Stimulated activated CD4-positive, alpha-beta T cell treated with anti-CD3 and anti-CD28 coated beads, Interleukin-4, amount 100 ng/mL, for 1 hour (primary cell): ENCODE measurements around the gene IPCEF1.

Experiments used
- DNase-seq: peaks from one replicate; pipeline ENCODE4 v3.0.0-alpha.2; 2020

Gene IPCEF1, protein sequence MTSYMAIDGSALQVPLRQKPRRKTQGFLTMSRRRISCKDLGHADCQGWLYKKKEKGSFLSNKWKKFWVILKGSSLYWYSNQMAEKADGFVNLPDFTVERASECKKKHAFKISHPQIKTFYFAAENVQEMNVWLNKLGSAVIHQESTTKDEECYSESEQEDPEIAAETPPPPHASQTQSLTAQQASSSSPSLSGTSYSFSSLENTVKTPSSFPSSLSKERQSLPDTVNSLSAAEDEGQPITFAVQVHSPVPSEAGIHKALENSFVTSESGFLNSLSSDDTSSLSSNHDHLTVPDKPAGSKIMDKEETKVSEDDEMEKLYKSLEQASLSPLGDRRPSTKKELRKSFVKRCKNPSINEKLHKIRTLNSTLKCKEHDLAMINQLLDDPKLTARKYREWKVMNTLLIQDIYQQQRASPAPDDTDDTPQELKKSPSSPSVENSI

DNA sequence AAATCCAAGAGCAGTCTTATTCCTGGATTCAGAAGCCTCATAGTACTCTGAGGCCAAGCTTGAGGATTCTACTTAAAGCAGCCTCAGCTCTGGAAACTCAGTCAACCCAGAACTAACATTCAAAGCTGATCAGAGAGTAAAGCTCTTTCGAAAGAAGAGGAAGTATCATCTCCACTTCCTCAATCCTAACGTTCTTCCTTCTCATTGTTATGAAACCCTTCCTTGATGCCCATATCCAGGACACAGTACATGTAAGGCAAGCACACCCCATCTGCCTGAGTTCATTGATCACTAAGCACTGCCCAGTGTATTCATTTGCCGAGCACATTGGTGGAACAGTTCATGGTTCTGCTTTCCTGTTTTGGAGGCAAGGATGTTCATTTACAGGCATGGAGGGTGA, at the start of gene IPCEF1:
Gene IPCEF1, minus strand, starts transcription at position 114 of the 400 bp plus-strand sequence. CDS start 90,856 bp downstream, outside the sequence.
- no peak for DNase-seq

DNA sequence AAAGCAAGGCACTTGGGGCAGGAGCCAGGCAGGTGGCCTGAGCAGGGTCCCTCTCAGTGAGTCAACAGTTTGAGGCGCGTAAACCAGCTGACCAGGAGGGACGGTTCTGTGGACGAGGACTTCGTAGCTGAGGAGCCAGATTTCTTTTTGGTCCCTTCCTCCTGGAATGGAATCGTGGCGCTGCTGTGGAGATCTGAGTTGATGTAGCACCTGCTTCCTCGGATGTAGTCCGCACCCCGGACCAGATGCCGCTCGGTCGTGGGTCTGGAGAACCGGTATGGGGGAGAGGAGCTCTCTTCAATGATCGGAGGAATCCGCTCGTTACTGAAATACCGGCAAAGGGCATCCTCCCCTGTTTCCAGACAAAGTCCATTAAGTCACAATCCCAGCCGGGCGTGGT, 49.7 kb upstream of the IPCEF1 start:
- no peak for DNase-seq

DNA sequence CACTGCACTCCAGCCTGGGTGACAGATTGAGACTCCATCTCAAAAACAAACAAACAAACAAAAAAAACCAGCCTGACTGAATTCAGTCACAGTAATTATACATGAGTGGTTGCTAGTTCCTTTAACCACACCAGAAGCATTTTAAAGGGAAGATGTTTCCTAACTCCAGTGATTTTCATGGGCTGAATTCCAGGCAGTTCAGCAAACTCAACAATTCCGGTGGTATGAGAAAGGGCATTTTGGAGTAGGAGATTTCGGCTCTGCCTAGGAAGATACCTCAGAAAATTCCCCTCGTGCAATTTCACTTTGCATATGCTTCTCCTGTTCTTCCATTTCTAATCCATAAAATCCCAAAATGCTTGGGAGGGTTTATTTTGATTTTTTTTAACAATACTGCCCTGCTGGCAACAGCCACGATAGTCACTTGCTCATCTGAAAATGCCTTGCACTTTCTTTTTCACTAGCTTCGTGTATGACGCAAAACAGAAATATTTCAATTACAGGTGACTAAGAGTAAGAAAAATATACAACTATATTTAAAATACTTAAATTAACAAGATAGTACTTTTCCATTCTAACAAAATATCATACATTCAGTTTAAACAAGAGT, 48.3 kb upstream of the IPCEF1 start:
- no peak for DNase-seq

DNA sequence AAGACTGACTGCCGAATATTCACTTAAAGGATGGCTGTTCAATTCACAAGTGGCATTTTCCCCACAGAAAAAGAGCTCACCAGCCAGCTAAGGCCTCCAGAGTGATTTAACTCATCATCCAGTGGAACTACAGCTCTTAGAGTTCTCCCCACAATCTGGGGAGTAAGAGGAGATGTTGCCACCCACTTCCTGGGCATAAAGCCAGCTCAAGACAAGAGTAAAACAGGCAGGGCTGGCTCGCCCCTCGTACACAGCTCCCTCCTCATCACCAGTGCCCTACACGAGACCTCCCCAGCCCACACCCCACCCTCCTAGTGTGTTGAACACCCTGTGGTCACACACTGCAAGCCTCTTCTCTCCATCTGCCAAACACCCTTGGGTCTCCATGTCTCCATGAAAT, 47.2 kb upstream of the IPCEF1 start:
- DNase-seq: no peak

DNA sequence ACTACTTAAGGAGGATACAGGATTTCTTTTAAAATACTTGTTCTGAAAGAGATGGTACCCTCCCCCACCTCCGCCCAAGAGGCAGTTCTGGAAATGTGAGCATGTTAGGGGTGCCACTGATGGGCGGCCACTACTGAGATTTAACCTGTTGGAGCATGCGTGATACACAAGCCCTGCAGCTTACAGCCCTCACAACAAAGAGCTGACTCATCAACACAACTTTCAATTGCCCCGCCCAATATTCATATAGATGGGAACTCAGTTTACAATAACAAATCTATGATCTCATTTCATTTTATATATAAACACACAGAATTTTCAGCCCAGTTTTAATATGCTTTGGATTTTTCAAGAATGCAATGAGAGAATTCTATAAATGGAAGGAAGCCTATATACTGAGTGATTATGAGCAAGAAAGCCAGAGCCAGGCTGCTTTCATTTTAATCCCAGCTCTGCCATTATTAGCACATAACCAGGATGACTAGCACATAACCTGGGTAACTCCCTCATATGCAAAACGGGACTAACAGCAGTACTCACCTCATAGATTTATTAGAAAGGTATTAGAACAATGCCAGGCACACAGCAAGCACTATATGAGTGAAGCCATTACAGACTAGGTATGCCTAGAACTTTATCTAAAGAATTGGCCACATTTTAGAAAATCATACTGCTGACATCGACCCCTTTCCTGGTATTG, 45.6 kb upstream of the IPCEF1 start:
- DNase-seq: no peak

DNA sequence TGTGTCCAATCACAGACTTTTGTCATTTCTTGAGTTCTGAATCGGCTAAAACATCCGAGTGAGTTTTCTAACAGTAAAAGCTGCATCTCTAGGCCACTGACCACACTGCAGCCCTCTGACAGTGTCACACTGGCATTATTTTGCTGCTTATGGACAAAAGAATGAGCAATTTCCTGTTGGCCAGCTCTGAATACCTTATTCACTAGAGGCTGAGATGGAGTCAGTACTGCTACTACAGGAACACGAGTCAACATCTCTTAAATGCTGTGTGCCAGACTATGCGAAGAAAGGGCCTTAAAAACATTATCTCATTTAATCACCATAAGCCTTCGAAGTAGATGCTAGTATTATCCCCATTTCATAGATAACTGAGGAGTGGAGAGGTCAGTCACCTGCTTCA, 42.5 kb upstream of the IPCEF1 start:
- DNase-seq: no peak

DNA sequence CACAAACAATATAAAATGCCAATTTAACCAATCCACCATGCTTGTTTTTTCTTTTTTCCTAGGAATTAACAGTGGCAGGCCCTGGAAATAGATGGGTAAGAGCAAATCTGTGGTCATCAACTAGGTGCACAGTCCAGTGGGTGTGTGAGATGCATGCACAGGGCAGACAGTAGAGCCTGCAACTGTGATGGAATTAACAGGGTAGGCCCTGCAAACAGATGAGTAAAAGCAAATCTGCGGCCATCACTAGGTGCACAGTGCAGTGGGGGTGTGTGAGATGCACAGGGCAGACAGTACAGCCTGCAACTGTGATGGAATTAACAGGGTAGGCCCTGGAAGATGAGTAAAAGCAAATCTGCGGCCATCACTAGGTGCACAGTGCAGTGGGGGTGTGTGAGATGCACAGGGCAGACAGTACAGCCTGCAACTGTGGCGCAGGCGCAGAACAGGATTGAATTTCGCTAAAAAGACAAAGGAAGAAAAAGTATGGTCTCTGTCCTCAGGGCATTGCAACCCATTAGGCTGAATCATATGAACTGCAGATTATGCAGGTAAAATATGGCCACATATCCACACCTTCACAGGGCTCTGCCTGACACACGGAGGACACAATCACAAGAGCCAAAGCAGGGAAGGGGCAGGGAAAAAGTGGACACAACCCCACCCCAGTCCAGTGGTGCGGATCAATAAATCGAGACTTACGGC, 41.0 kb upstream of the IPCEF1 start:
- DNase-seq: no peak

DNA sequence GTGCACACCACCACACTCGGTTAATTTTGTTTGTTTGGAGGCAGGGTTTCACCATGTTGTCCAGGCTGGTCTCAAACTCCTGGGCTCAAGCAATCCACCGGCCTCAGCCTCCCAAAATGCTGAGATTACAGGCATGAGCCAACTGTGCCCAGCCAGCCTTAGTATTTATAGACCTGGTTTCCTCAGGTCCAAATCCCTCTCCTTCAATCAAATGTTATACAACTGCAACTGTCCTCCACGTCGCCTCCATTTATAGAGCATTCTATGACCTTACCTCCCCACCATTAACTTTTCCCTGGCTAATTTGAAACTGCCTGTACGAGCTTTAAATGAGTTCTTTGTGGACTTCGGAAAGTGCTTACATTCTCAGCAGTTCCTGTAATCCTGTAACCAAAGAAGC, 39.3 kb upstream of the IPCEF1 start:
- no peak for DNase-seq

DNA sequence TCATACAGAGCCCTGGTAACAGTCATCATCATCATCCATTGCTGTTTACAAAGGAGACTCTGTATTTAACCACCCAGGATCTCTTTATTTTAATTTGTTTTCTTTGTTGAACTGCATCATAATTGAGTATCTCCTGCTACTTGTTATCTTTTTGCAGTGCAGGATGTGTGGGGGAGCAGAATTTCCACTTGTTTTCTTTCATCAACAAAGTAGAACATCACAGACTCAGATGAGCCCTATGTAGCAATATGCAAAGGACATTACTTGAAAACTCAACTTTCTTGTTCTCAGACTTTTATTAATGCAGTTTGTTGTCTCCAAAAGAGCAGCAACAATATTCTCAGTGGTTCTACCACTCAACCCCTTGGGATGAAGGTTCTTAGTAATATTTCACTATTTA, 38.7 kb upstream of the IPCEF1 start:
- DNase-seq: no peak

DNA sequence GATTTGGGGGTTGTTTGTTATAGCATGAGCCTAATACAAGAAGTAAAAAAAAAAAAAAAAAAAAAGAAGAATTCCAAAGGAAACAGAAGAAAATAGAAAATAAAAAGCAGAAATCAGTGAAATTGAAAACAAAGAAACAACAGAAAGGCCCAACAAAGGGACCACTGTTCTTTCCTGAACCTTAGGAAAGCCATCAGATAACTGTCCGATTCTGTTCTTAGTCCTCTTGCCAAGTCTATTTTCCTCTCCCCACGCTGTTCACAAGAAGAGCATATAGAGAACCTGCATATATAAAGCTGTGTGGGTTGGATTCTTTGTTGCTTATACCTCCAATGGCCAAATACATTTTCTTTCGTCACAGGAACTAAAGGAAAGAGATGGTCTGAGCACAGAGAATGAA, 38.0 kb upstream of the IPCEF1 start:
- no peak for DNase-seq

DNA sequence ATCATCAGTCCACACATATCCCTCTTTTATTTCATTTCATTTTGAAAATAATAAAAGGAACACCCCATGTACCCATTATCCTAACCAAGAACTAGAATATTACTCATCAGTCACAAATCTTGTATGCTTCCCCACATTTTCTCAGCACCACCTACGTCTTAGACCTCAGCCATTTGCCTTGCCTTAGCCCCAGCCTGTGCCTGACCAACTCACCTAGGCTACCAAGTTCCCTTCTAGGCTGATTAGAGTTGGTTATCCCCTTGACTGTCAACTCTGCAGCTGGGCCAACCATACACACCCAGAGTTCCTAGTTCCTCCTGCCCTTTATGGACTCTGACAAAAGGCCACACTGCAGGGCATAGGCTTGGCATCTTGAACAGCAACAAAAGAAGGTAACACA, 33.4 kb upstream of the IPCEF1 start:
- DNase-seq: no peak

DNA sequence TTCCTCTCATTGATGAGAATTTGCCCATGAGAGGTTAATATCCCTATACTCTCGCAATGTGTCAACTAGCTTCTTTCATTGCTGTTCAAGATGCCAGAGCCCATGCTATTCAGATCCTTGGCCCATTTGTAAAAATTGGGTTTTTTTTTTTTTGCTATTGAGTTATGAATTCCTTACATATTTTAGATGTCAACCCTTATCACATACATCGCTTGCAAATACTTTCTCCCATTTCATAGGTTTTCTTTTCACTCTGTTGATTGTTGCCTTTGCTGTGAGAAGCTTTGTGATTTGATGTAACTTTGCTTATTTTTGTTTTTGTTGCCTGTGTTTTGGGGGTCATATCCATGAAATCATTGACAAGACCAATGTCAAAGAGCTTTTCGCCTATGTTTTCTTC, 32.2 kb upstream of the IPCEF1 start:
- DNase-seq: no peak

DNA sequence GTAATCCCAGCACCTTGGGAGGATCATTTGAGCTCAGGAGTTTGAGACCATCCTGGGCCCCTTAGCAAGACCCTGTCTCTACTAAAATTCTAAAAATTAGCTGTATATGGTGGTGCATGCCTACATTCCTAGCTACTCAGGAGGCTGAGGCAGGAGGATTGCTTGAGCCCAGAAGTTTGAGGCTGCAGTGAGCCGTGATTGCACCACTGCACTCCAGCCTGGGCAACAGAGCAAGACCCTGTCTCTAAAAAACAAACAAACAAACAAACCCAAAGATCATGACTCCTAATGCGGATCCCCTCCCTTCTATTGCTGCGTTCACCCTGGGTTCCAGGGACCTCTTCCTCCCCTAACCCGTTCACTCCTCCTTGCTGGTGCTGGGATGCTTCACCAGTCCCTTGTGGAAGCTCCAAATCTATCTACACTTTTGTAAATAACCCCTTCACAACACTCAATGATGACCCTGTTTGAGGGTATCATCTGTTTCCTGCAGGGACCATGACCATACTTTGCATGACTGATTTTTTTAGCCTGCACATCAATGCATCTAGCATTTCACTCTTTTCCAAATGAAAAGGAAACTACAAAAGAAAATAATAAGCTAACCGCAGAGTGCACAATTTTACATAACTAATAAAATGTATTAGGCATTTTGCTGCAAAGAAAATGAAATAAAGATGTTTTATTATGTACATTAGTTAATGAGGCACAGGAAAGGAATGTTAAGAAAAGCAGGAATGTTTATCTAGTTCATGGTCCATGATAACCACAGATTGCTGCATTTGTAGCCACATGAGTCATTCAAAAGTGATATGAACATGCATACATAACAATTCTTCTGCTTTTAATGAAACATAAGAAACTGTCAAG, 30.5 kb upstream of the IPCEF1 start:
- DNase-seq: no peak

DNA sequence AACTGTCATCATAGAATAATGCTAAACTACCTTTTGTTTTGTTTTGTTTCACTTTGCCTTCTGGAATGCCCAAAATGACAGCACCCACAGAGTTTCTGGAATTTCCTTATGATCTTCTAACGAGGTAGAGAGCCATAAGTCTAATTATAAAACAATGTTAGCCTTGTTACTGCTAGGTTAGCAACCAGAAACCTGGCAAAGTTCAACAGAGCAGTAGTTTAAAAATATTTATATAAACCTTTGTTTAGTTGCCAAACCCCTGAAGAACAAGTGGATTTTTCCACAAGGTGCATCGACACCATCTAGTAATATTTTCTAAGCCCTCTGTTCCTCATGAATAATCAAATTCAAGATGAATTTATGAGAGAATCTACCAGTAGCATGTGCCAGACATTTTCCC, 27.6 kb upstream of the IPCEF1 start:
- DNase-seq: no peak

DNA sequence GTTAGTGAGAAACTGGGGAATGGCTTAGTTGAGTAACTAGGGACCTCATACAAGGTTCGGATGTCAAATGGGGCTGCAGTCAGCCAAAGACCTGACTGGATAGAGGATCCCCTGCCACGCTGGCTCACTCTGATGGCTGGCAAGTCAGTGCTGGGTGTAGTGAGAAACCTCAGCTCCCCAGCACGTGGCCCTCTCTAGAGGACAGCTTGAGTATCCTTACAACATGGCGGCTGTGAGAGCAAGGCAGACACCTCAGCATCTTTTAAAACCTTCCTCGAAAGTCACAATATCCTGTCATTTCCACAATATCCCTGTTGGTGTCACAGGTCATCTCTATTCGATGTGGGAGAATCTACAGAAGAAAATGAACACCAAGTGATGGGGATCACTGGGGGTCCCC, 26.7 kb upstream of the IPCEF1 start:
- DNase-seq: no peak

DNA sequence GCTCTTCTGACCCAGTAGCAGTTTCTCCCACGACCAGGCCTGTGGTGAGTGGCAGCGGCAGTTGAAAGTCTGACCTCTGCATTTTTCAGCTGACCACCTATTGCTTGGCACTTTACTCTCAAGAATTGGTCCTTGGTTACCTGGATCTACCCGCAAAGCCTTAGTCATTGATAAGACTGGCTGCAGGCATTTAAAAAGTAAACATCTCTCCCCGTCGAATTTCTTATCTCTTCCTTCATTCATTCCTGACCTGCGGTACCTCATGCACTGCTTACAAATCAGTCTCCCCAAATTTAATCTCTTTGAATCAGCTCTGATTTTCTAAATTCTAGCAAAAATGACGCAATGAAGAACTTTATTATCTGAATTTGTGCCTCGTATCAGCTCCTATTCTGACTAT, 26.1 kb upstream of the IPCEF1 start:
- no peak for DNase-seq

DNA sequence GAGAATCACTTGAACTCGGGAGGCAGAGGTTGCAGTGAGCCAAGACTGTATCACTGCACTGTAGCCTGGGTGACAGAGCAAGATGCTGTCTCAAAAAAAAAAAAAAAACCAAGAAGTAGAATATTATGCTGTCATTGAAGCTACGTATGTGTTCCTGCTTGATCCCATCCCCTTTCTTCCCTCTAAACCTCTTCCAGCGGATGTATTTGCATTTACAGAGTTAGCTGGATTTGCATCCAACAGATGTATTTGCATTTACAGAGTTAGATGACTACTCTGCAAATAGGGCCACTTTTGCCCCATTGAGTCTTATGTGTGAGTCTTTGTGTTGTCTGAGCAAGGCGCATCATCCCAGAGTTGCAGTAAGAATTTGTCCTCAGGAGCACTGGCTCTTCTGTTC, 24.9 kb upstream of the IPCEF1 start:
- DNase-seq: no peak

DNA sequence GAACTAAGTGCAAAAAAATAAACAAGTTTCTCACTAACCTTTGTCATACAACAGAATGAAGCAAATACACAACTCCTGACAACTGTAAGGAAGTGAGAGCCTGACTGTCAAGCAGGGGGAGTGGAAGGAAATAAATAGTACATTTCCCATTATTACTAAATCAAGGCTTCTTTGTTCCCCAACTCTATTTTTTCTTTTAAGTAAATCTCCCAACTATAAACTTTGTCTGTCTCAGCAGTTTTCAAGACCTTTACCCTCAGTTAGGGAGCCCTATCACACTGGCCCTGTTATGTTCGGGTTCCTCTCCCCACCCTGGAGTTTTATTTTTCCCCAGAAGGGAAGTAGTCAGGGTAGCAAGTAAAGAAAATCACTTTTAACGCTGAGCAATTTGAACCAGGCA, 24.1 kb upstream of the IPCEF1 start:
- DNase-seq: no peak

DNA sequence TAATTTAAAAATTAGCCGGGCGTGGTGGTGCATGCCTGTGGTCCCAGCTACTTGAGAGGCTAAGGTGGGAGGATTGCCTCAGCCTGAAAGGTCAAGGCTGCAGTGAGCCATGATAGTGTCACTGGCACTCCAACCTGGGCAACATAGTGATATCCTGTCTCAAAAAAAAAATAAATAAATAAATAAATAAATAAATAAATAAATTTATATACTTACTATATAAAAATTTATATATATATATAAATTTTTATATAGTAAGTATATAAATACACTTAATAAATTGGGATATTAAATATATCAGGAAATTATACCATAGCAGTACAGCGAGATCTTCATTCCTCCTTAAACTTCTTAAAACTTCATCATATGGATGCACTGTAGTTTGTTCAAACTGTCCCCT, 23.0 kb upstream of the IPCEF1 start:
- DNase-seq: no peak

DNA sequence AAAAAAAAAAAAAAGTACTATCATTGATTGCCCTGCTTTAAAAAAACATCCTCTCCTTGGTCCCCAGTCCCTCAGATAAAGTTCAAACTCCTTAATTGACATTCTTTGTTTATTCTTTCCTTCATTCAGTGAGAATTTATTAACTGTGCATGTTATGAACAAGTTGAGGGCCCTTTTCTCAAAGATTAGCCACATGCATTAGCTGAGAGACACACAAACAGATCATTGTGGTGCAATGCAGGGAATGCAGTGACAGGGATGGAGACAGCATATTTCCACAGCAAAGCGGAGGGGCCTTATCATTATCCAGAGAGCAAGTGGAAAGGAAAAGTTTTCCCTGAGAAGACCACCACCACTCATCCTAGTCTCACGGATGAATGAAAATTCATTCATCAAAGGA, 21.9 kb upstream of the IPCEF1 start:
- DNase-seq: no peak

DNA sequence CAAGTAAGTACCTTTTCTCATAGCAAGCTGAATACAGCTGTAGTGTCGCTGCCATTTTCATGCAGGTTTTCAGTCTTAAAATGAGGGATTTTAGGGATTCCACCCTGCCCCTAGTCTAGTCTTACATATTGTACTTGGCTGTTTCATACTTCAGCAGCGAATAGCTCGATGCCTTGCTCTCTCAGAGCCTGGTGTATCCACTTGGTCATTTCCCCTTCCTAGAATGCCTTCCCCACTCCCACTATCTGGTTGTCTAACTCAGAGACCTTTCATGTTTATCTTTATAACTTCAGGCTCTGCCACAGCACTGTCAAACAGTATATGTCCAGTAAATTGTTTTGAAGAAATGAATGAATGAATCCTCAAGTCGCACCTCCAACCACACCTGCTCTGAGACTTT, 21.1 kb upstream of the IPCEF1 start:
- no peak for DNase-seq

DNA sequence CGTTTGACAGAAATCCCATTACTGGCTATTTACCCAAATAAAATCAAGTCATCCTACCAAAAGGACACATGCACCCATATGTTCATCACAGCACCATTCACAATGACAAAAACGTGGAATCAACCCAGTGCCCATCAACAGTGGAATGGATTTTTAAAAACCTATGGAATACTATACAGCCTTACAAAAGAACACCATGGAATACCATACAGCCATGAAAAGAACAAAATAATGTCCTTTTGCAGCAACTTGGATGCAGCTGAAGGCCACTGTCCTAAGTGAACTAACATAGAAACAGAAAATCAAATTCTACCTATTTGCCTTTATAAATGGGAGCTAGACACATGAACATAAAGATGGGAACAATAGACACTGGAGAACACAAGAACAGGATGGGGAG, 17.4 kb upstream of the IPCEF1 start:
- DNase-seq: no peak

DNA sequence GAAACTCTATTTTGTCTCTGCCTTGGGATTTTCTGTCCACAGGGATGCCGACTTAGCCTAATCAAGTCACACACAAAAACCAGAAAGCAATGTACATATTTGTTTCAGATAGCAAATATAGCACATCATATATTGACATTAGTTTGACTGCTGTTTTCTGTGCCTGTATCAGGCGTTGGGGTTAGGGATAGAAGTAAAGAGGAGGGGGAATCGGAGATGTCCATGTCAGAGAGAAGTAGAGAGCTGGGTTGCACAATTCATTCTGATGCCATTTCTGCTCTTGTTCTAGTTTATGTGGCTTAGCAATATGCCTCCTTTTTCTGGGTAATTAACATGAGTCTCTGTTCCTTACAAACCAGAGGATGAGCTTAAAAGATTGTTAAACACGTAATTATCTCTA, 14.7 kb upstream of the IPCEF1 start:
- DNase-seq: no peak
